GM12872 (cell line): ENCODE data around the gene ZFR2.

Experiments used
- TF ChIP-seq, protein P1 (sequence below): IDR thresholded peaks from 3 replicates; pipeline ENCODE4 v1.5.1; 2011; ENCODE audit warnings: low read depth, mild to moderate bottlenecking, low read length, moderate library complexity; ENCODE audit not compliant: insufficient read depth

The ZFR2 gene

DNA sequence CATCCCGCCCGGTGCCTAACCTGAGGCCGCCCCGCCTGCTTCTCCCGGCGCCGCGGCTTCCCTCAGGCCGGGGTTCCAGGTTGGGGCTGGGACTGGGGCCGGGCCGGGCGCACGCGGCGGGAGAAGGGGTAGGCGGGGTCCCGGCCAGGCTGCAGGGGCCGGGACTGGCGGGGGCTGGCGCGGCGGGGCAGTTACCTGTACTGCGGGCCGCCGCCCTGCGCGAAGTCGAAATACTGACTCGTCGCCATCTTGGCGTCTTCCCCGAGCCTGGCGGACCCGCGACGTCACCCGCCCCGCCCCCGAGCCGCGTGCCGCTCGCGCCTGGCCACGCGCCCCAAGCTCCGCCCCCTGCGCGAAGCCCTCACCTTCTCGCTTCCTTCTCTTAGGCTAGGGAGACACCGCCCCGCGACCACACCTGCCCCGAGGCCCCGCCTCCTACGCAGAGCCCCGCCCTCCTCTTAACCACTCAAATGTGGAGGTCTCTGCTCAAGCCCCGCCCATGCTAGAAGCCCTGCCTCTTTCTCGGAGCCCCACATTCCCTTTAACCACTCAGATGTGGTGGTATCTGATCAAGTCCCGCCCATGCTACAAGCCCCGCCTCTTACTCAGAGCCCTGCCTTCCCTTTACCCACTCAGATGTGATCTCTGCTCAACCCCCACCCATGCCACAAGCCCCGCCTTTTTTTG, at the start of gene ZFR2:
Gene ZFR2, minus strand, starts transcription at position 269 of the 687 bp plus-strand sequence. Its CDS starts 21 bp downstream, at position 248.
- TF ChIP-seq, protein P1, sequence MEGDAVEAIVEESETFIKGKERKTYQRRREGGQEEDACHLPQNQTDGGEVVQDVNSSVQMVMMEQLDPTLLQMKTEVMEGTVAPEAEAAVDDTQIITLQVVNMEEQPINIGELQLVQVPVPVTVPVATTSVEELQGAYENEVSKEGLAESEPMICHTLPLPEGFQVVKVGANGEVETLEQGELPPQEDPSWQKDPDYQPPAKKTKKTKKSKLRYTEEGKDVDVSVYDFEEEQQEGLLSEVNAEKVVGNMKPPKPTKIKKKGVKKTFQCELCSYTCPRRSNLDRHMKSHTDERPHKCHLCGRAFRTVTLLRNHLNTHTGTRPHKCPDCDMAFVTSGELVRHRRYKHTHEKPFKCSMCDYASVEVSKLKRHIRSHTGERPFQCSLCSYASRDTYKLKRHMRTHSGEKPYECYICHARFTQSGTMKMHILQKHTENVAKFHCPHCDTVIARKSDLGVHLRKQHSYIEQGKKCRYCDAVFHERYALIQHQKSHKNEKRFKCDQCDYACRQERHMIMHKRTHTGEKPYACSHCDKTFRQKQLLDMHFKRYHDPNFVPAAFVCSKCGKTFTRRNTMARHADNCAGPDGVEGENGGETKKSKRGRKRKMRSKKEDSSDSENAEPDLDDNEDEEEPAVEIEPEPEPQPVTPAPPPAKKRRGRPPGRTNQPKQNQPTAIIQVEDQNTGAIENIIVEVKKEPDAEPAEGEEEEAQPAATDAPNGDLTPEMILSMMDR: no peak

DNA sequence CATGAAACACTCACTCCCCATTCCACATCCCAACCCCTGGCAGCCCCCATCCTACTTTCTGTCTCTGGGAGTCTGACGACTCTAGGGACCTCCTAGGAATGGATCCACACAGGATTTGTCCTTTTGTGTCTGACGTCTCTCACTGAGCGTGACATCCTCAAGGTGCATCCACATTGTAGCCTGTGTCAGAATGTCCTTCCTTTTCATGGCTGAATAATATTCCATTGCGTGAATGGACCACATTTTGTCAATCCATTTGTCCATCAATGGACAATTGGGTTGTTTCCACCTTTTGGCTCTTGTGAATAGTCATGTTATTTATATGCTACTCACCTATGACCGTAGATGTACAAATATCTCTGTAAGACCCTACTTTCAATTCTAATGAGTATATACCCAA, 47.2 kb upstream of the ZFR2 start:
- TF ChIP-seq, protein P1: no peak

DNA sequence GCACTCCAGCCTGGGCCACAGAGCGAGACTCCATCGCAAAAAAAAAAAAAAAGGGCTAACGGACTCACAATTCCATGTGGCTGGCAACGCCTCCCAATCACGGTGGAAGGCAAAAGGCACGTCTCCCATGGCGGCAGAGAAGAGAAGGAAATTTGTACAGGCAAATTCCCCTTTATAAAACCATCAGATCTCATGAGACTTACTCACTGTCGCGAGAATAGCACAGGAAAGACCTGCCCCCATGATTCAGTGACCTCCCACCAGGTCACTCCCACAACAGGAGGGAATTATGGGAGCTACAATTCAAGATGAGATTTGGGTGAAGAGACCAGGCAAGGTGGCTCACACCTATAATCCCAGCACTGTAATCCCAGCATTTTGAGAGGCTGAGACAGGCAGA, 45.4 kb upstream of the ZFR2 start:
- TF ChIP-seq, protein P1: no peak

DNA sequence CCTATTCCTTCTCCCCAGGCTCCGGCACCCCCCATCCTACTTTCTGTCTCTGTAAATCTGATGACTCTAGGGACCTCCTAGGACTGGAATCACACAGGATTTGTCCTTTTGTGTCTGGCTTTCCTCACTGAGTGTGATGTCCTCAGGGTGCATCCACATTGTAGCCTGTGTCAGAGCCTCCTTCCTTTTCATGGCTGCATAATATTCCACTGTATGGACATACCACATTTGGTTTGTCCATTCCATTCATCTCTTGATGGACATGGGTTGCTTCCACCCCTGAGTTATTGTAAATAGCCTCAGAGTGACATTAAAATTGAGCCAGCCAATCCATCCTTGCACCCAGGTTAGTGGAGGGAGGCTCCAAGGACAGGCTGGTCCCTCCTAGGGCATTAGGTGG, 41.3 kb upstream of the ZFR2 start:
- TF ChIP-seq, protein P1: no peak

DNA sequence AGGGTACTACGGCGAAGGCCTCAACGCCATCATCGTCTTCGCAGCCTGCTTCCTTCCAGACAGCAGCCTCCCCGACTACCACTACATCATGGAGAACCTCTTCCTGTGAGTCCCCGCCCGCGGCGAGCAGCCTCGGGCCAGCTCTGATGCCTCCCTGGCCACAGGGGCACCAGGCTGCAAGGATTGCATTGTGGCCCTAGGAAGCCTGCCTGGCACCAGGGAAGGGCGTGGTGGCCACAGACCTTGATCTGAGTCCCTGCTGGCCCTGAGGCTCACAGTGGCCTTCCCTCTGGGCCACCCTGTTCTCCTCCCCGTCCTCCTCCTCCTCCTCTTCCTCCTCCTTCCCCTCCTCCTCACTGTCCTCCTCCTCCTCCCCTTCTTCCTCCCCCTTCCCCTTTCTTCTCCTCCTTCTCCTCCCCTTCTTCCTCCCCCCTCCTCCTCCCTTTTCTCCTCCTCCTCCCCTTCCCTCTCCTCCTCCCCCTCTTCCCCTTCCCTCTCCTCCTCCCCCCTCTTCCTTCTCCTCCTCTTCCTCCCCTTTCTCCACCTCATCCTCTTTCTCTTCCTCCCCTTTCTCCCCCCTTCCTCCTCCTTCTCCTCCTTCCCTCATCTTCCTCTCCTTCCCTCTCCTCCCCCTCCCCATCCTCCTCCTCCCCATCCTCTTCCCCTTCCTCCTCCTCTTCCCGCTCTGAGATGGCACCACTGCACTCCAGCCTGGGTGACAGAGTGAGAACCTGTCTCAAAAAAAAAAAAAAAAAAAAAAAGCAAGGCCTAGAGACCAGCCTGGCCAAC, 39.6 kb upstream of the ZFR2 start:
- TF ChIP-seq, protein P1: no peak

DNA sequence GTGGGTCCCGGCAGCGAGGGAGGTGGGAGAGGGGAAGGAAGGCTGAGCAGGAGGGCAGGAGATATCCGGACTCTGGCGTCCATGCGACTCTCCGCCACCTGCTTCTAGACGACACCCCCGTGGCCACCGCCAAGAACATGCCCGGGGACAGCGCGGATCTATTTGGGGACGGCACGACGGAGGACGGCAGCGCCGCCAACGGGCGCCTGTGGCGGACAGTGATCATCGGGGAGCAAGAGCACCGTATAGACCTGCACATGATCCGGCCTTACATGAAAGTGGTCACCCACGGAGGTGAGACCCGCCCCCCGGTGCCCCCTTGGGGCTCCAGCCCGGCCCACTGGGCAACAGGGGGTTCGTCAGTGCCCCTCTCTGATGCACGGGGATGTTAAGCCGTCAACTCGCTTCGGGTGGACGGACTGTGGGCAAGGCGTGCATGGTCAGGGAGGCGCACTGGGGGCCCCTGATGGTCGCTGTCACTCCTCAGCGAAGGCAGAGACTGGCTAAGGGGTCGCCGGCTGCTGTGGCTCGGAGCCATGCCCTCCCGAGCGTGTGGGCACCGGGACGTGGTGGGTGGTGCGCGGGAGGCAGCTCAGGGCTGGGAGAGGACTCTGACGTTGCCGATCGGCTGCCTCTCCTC, 38.9 kb upstream of the ZFR2 start:
- TF ChIP-seq, protein P1: no peak

DNA sequence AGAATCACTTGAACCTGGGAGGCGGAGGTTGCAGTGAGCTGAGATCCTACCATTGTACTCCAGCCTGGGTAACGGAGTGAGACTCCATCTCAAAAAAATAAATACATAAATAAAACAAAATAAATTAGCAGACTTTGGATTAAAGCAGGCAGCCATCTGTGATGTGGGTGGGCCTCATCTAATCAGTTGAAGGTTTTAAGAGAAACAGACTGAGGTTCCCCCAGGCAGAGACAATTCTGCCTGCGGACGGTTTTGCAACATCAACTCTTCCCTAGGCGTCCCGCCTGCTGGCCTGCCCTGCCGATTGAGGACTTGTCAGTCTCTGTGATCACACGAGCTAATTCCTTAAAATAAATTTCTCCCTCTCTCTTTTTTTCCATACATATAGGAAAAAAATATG, 35.4 kb upstream of the ZFR2 start:
- TF ChIP-seq, protein P1: no peak
